Measurements from ENCODE around the gene PUS3.

The PUS3 gene

GRCh38 chr11:125930076-125930450 lies 27.1 kb upstream of the PUS3 start:
- Histone ChIP-seq H3K9me3 (ENCODE audit: severe bottlenecking) (no peaks in the 10 kb centered on the region), H3K27ac (ENCODE audit: poor library complexity, severe bottlenecking) (no peak overlapping the region), H3K4me3 (ENCODE audit: severe bottlenecking) (no peak overlapping the region), H3K27me3 (ENCODE audit: insufficient read depth, poor library complexity, severe bottlenecking) (no peaks in the 10 kb centered on the region), H3K4me1 (ENCODE audit: insufficient read depth, poor library complexity, severe bottlenecking) (no peaks in the 10 kb centered on the region), H3K36me3 (ENCODE audit: low read depth) (no peaks in the 10 kb centered on the region)
- DNase-seq (ENCODE audit: low spot score) = no peak
- no peak for ATAC-seq (ENCODE audit: low read depth)
- TF ChIP-seq CTCF (IDR thresholded peaks at IDR 0.05; ENCODE audit: poor library complexity, severe bottlenecking) = no peak

GRCh38 chr11:125929445-125930075 lies 26.6 kb upstream of the PUS3 start:
- Histone ChIP-seq H3K27me3 (ENCODE audit: insufficient read depth, poor library complexity, severe bottlenecking) (no peaks in the 10 kb centered on the region), H3K9me3 (ENCODE audit: severe bottlenecking) (no peaks in the 10 kb centered on the region), H3K4me3 (ENCODE audit: severe bottlenecking) (no peak overlapping the region), H3K4me1 (ENCODE audit: insufficient read depth, poor library complexity, severe bottlenecking) (no peaks in the 10 kb centered on the region), H3K27ac (ENCODE audit: poor library complexity, severe bottlenecking) (no peak overlapping the region), H3K36me3 (ENCODE audit: low read depth) (no peaks in the 10 kb centered on the region)
- TF ChIP-seq CTCF (IDR thresholded peaks at IDR 0.05; ENCODE audit: poor library complexity, severe bottlenecking) = no peak
- ATAC-seq (ENCODE audit: low read depth) = no peak
- DNase-seq (ENCODE audit: low spot score) = no peak

- TF ChIP-seq CTCF (IDR thresholded peaks at IDR 0.05; ENCODE audit: poor library complexity, severe bottlenecking) = no peak
- H3K4me1 ChIP-seq (ENCODE audit: insufficient read depth, poor library complexity, severe bottlenecking) = peaks cover 2% of the 10 kb centered on the region
Observed at GRCh38 chr11:125926682-125927081, 23.7 kb upstream of the PUS3 start.

GRCh38 chr11:125925804-125926203 lies 22.8 kb upstream of the PUS3 start:
- Histone ChIP-seq H3K9me3 (ENCODE audit: severe bottlenecking) (no peaks in the 10 kb centered on the region), H3K27me3 (ENCODE audit: insufficient read depth, poor library complexity, severe bottlenecking) (no peaks in the 10 kb centered on the region), H3K4me1 (ENCODE audit: insufficient read depth, poor library complexity, severe bottlenecking) (peaks cover 2% of the 10 kb centered on the region), H3K27ac (ENCODE audit: poor library complexity, severe bottlenecking) (no peak overlapping the region), H3K36me3 (ENCODE audit: low read depth) (no peaks in the 10 kb centered on the region), H3K4me3 (ENCODE audit: severe bottlenecking) (no peak overlapping the region)
- DNase-seq (ENCODE audit: low spot score) (no peak), ATAC-seq (ENCODE audit: low read depth) (no peak)
- no peak for TF ChIP-seq CTCF (IDR thresholded peaks at IDR 0.05; ENCODE audit: poor library complexity, severe bottlenecking)

More at GRCh38 chr11:125926682-125927081, 23.7 kb upstream of the PUS3 start:
- H3K4me3 ChIP-seq (ENCODE audit: severe bottlenecking) = no peak overlapping the region
- DNase-seq (ENCODE audit: low spot score) = no peak
- no peaks in the 10 kb centered on the region for H3K27me3 ChIP-seq (ENCODE audit: insufficient read depth, poor library complexity, severe bottlenecking)
- H3K27ac ChIP-seq (ENCODE audit: poor library complexity, severe bottlenecking) = no peak overlapping the region
- H3K36me3 ChIP-seq (ENCODE audit: low read depth) = no peaks in the 10 kb centered on the region
- H3K9me3 ChIP-seq (ENCODE audit: severe bottlenecking) = no peaks in the 10 kb centered on the region
- ATAC-seq (ENCODE audit: low read depth) = no peak

- no peaks in the 10 kb centered on the region for H3K9me3 ChIP-seq (ENCODE audit: severe bottlenecking)
- no peak overlapping the region for H3K4me3 ChIP-seq (ENCODE audit: severe bottlenecking)
- H3K36me3 ChIP-seq (ENCODE audit: low read depth) = no peaks in the 10 kb centered on the region
- no peaks in the 10 kb centered on the region for H3K27me3 ChIP-seq (ENCODE audit: insufficient read depth, poor library complexity, severe bottlenecking)
- ATAC-seq (ENCODE audit: low read depth) = no peak
- no peak for DNase-seq (ENCODE audit: low spot score)
- H3K4me1 ChIP-seq (ENCODE audit: insufficient read depth, poor library complexity, severe bottlenecking) = peaks cover 2% of the 10 kb centered on the region
- H3K27ac ChIP-seq (ENCODE audit: poor library complexity, severe bottlenecking) = no peak overlapping the region
- TF ChIP-seq CTCF (IDR thresholded peaks at IDR 0.05; ENCODE audit: poor library complexity, severe bottlenecking) = no peak
Observed at GRCh38 chr11:125925247-125925740, 22.3 kb upstream of the PUS3 start.

Measured in RWPE2 (cell line).